Psoas muscle (tissue), 8 donors: ENCODE results near the gene ROR2. TPM values are rescaled to one million over a fixed set of nuclear protein-coding genes. Genes with fewer than 3 reads are reported as not detected.

ENCODE experiments used
- ATAC-seq, 4 donors: fragments of 200-7000 bp; cut with Tn5 transposase; one replicate each; pipeline ENCODE4 v1.9.1; 2020; ENCODE audit warnings: moderate library complexity in 3 of 4, mild to moderate bottlenecking in 2 of 4
- DNase-seq, 2 donors: peaks; one replicate each; pipeline ENCODE4 v3.0.0-alpha.2; 2020
- H3K27ac ChIP-seq: fragments of 200-600 bp; one replicate; pipeline ENCODE4 v1.8.0; 2022
- H3K27me3 ChIP-seq, 3 donors: fragments of 200-600 bp in 1 of 3; one replicate each; pipeline versions ENCODE4 v1.6.1 to v1.8.0; 2013 to 2022; ENCODE audit warnings: low read length in 2 of 3, mild to moderate bottlenecking in 2 of 3, moderate library complexity in 1 of 3; ENCODE audit not compliant: insufficient read depth in 3 of 3
- H3K36me3 ChIP-seq, 2 donors: fragments of 200-600 bp in 1 of 2; one replicate each; pipeline versions ENCODE4 v1.6.1 to v1.8.0; 2013 to 2022; ENCODE audit warnings: low read depth in 1 of 2, mild to moderate bottlenecking in 1 of 2, moderate library complexity in 1 of 2; ENCODE audit not compliant: insufficient read depth in 1 of 2
- H3K4me1 ChIP-seq: fragments of 200-600 bp; one replicate; pipeline ENCODE4 v1.8.0; 2022
- H3K4me3 ChIP-seq: fragments of 200-600 bp; one replicate; pipeline ENCODE4 v1.8.0; 2022; ENCODE audit warnings: mild to moderate bottlenecking
- H3K9me3 ChIP-seq: fragments of 200-600 bp; one replicate; pipeline ENCODE4 v1.8.0; 2022
- CTCF ChIP-seq: fragments of 200-600 bp; IDR thresholded peaks from one replicate; pipeline ENCODE4 v1.8.0; 2022; ENCODE audit warnings: antibody characterized with exemption
- WGBS, 3 donors: extraction: QIAGEN DNeasy Blood & Tissue Kit; methylation state at CpG; one replicate each; pipeline versions ENCODE4 v1.1.6 to v1.1.7; 2013; 5-methylcytosine and 5-hydroxymethylcytosine counted together
- intact Hi-C, 2 donors: fragments of 100-400 bp; cut with DNase I; formaldehyde crosslinking; loops; one replicate each; pipeline versions ENCODE4 v1.11.0 to v1.14.2; 2022
- polyA plus RNA-seq, 3 donors: library from polyadenylated mRNA; stranded (reverse); fragments of 200-250 nt; gene quantifications; one replicate each; pipeline ENCODE4 v1.2.3, GENCODE V29; 2013
- total RNA-seq, 4 donors: library from RNA; stranded (reverse); fragmentation: NEBNext Ultra II Directional in 2 of 4; extraction: Animal tissue kit (Norgen Biotek cat#: 25700) in 2 of 4; gene quantifications; one replicate each; pipeline versions ENCODE4 v1.2.1 to v1.2.4, GENCODE V29; 2021 to 2023
- donor health status: healthy with polysubstance abuse.
- donor health status: DM: no; HTN: no; CAD: no; lungs with moderate emphysema.
- donor health status: Bipolar disorder and iron deficiency.
- donor health status: healthy.
- donor health status: DM: yes; HTN: yes; CAD: no.
- donor health status: DM: no; HTN: no; CAD: no.
- donor health status: DM: no; HTN: no; CAD: no.
- donor health status: DM: yes; HTN: yes; CAD: no.

The ROR2 gene
- total and polyA plus RNA-seq, 7 donors: 0.05 to 0.52 (median 0.15) TPM

GRCh38 chr9:91960367-91960766 is 10.3 kb upstream of the ROR2 start:
- DNase-seq (no peak), ATAC-seq (no peak)
- Histone ChIP-seq H3K27ac (no peak overlapping the region), H3K9me3 (no peaks in the 10 kb centered on the region), H3K4me3 (no peak overlapping the region), H3K36me3 (no peaks in the 10 kb centered on the region), H3K27me3 (no peaks in the 10 kb centered on the region), H3K4me1 (no peaks in the 10 kb centered on the region)
- no peak for TF ChIP-seq CTCF
- WGBS, 3 donors: 87 to 94% (median 89%) methylated on average over 1 of the region's 1 CpG
- intact Hi-C loops: no loop called here

GRCh38 chr9:91958174-91958573 is 8.1 kb upstream of the ROR2 start:
- 56 to 62% (median 58%) methylated on average over 5 of the region's 5 CpGs for WGBS, 3 donors

GRCh38 chr9:91954841-91955471 is 4.9 kb upstream of the ROR2 start:
- no peak overlapping the region for H3K27ac ChIP-seq
- no peaks in the 10 kb centered on the region for H3K36me3 ChIP-seq
- no peaks in the 10 kb centered on the region for H3K4me1 ChIP-seq
- no peak overlapping the region for H3K4me3 ChIP-seq
- intact Hi-C loops: loop anchor here in 1 of 2 donors (10.0 kb wide), 1 partner anchor 180 kb away; no protein-coding TSS in a partner anchor
- DNase-seq: no peak
- H3K27me3 ChIP-seq: peaks cover 0 to 36% (median 13%) of the 10 kb centered on the region in 3 donors
- no peak for ATAC-seq
- 19 to 23% (median 21%) methylated on average over 6 of the region's 6 CpGs for WGBS, 3 donors
- peak; percentile 6 for TF ChIP-seq CTCF
- peaks cover 5% of the 10 kb centered on the region for H3K9me3 ChIP-seq

More at GRCh38 chr9:91958174-91958573, 8.1 kb upstream of the ROR2 start:
- H3K4me1 ChIP-seq: no peaks in the 10 kb centered on the region
- H3K27me3 ChIP-seq: peaks cover 0 to 7% (median 0%) of the 10 kb centered on the region in 3 donors
- ATAC-seq (peak in 2 of 4 donors; percentile 47 to 48), DNase-seq (no peak)
- H3K4me3 ChIP-seq: no peak overlapping the region
- no peaks in the 10 kb centered on the region for H3K36me3 ChIP-seq
- no peak for TF ChIP-seq CTCF
- H3K9me3 ChIP-seq: no peaks in the 10 kb centered on the region
- H3K27ac ChIP-seq: no peak overlapping the region
- intact Hi-C loops: loop anchor here in 1 of 2 donors (10.0 kb wide), 1 partner anchor 183 kb away; no protein-coding TSS in a partner anchor

- no peak overlapping the region for H3K4me3 ChIP-seq
- intact Hi-C loops: loop anchor here in 1 of 2 donors (10.0 kb wide), 1 partner anchor 179 kb away; no protein-coding TSS in a partner anchor
Measured at GRCh38 chr9:91953718-91954117, 3.7 kb upstream of the ROR2 start.

More at GRCh38 chr9:91953718-91954117, 3.7 kb upstream of the ROR2 start:
- 85 to 86% (median 85%) methylated on average over 6 of the region's 6 CpGs for WGBS, 3 donors
- H3K27me3 ChIP-seq: peaks cover 0 to 48% (median 20%) of the 10 kb centered on the region in 3 donors
- H3K4me1 ChIP-seq: no peaks in the 10 kb centered on the region
- ATAC-seq: no peak
- no peaks in the 10 kb centered on the region for H3K36me3 ChIP-seq
- H3K9me3 ChIP-seq: peaks cover 5% of the 10 kb centered on the region
- no peak overlapping the region for H3K27ac ChIP-seq
- DNase-seq: no peak
- no peak for TF ChIP-seq CTCF
